DOHH2 (cell line): ENCODE results near the gene DENND1A.

ENCODE experiments used
- H3F3A ChIP-seq: fragments of 200-600 bp; sonication (generic), shearing (Covaris generic); 2 replicates; pipeline ENCODE4 v1.6.0; 2016; ENCODE audit warnings: antibody characterized with exemption, mild to moderate bottlenecking; ENCODE audit not compliant: control insufficient read depth, insufficient read depth
- H3K27ac ChIP-seq: fragments of 200-600 bp; sonication (generic); 2 replicates; pipeline ENCODE4 v1.5.1; 2014; ENCODE audit warnings: low read depth, mild to moderate bottlenecking, low read length, moderate library complexity
- H3K27me3 ChIP-seq: fragments of 200-600 bp; sonication (generic); 2 replicates; pipeline ENCODE4 v1.6.1; 2014; ENCODE audit warnings: mild to moderate bottlenecking, low read length, mixed read lengths; ENCODE audit not compliant: control insufficient read depth
- H3K36me3 ChIP-seq: fragments of 200-600 bp; sonication (generic); 2 replicates; pipeline ENCODE4 v1.6.1; 2014; ENCODE audit warnings: mild to moderate bottlenecking, low read length, moderate library complexity, mixed read lengths; ENCODE audit not compliant: control insufficient read depth
- H3K4me1 ChIP-seq: fragments of 200-600 bp; sonication (generic); 2 replicates; pipeline ENCODE4 v1.6.1; 2014; ENCODE audit warnings: mild to moderate bottlenecking, low read length, mixed read lengths; ENCODE audit not compliant: control insufficient read depth
- H3K4me2 ChIP-seq: fragments of 200-600 bp; sonication (generic); 2 replicates; pipeline ENCODE4 v1.6.0; 2014; ENCODE audit warnings: mild to moderate bottlenecking, low read length, moderate library complexity
- H3K4me3 ChIP-seq: fragments of 200-600 bp; sonication (generic); 2 replicates; pipeline ENCODE4 v1.5.1; 2014; ENCODE audit warnings: mild to moderate bottlenecking, low read length, mixed read lengths
- H3K79me2 ChIP-seq: fragments of 200-600 bp; sonication (generic); 2 replicates; pipeline ENCODE4 v1.6.1; 2014; ENCODE audit warnings: mild to moderate bottlenecking, low read length, mixed read lengths; ENCODE audit not compliant: control insufficient read depth
- H3K9me2 ChIP-seq: fragments of 200-600 bp; sonication (generic); replicated peaks from 2 replicates; pipeline ENCODE4 v1.6.1; 2014; ENCODE audit warnings: mild to moderate bottlenecking, low read length, mixed read lengths; ENCODE audit not compliant: control insufficient read depth
- H3K9me3 ChIP-seq: fragments of 200-600 bp; sonication (generic); 2 replicates; pipeline ENCODE4 v1.6.1; 2014; ENCODE audit warnings: antibody characterized with exemption, low read length, mixed read lengths; ENCODE audit not compliant: control insufficient read depth, insufficient read depth
- H4K20me1 ChIP-seq: fragments of 200-600 bp; sonication (generic); 2 replicates; pipeline ENCODE4 v1.6.0; 2014; ENCODE audit warnings: low read depth, mild to moderate bottlenecking, antibody characterized with exemption, low read length, moderate library complexity; ENCODE audit not compliant: control insufficient read depth, insufficient read depth
- EZH2phosphoT487 ChIP-seq: fragments of 200-600 bp; sonication (generic); IDR thresholded peaks from 2 replicates; pipeline ENCODE4 v1.6.1; 2017; ENCODE audit warnings: borderline replicate concordance, mild to moderate bottlenecking, antibody characterized with exemption, low read length, moderate library complexity, mixed read lengths
- TF ChIP-seq, protein P1 (sequence below): fragments of 200-600 bp; sonication (generic); IDR thresholded peaks from one replicate; pipeline ENCODE4 v1.5.1; 2014; ENCODE audit warnings: antibody characterized with exemption, mild to moderate bottlenecking, low read depth, low read length; ENCODE audit not compliant: poor library complexity, severe bottlenecking

Gene DENND1A

DNA sequence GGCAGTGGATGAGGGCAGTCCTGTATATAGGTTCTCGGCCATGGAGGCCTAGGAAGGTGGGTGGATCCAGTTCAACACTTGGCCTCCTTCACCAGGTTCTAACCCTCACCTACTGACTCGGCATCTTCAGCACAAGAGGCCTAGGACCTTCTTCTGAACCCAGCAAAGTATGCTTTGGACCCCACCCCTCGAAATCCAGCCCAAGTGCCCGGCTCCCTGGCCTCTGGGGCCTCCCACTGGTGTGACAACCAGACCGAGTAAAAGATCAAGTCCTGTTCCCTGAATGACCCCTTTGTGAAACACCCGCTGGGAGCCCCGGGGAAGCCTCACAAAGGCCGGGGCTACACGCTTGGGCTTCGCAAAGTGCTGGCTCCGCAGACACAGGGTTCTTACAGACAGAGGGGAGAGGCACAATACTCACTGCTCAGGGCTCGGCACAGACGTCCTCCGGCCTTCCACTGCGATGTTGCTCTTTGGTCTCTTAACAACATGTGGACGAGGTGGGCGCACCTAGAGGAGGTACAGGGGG lies 526.9 kb downstream of the DENND1A start:
- H4K20me1 ChIP-seq, result 0 out of 2 replicates have a peak, but pooled peaks cover 3% of the 10 kb centered on the region
- no peaks in the 10 kb centered on the region for H3F3A ChIP-seq
- H3K27me3 ChIP-seq, result no peaks in the 10 kb centered on the region
- no peaks in the 10 kb centered on the region for H3K79me2 ChIP-seq
- no peak overlapping the region for H3K27ac ChIP-seq
- H3K4me3 ChIP-seq, result no peak overlapping the region
- H3K9me2 ChIP-seq, result no peaks in the 10 kb centered on the region
- no peak overlapping the region for H3K4me2 ChIP-seq
- TF ChIP-seq, protein P1, sequence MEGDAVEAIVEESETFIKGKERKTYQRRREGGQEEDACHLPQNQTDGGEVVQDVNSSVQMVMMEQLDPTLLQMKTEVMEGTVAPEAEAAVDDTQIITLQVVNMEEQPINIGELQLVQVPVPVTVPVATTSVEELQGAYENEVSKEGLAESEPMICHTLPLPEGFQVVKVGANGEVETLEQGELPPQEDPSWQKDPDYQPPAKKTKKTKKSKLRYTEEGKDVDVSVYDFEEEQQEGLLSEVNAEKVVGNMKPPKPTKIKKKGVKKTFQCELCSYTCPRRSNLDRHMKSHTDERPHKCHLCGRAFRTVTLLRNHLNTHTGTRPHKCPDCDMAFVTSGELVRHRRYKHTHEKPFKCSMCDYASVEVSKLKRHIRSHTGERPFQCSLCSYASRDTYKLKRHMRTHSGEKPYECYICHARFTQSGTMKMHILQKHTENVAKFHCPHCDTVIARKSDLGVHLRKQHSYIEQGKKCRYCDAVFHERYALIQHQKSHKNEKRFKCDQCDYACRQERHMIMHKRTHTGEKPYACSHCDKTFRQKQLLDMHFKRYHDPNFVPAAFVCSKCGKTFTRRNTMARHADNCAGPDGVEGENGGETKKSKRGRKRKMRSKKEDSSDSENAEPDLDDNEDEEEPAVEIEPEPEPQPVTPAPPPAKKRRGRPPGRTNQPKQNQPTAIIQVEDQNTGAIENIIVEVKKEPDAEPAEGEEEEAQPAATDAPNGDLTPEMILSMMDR, result no peak
- TF ChIP-seq EZH2phosphoT487, result no peak
- no peaks in the 10 kb centered on the region for H3K9me3 ChIP-seq
- no peaks in the 10 kb centered on the region for H3K4me1 ChIP-seq
- H3K36me3 ChIP-seq, result no peaks in the 10 kb centered on the region

- Histone ChIP-seq H3K79me2 (no peaks in the 10 kb centered on the region), H4K20me1 (0 out of 2 replicates have a peak, but pooled peaks cover 3% of the 10 kb centered on the region), H3K36me3 (no peaks in the 10 kb centered on the region), H3K9me3 (no peaks in the 10 kb centered on the region), H3K4me3 (no peak overlapping the region), H3K4me2 (no peak overlapping the region), H3K27ac (no peak overlapping the region), H3K9me2 (no peaks in the 10 kb centered on the region), H3K4me1 (no peaks in the 10 kb centered on the region), H3K27me3 (no peaks in the 10 kb centered on the region), H3F3A (no peaks in the 10 kb centered on the region)
- TF ChIP-seq EZH2phosphoT487, result no peak
- TF ChIP-seq, protein P1, result peak; percentile 78
These were observed 527.9 kb downstream of the DENND1A start for GRCh38 chr9:123401879-123402513.

DNA sequence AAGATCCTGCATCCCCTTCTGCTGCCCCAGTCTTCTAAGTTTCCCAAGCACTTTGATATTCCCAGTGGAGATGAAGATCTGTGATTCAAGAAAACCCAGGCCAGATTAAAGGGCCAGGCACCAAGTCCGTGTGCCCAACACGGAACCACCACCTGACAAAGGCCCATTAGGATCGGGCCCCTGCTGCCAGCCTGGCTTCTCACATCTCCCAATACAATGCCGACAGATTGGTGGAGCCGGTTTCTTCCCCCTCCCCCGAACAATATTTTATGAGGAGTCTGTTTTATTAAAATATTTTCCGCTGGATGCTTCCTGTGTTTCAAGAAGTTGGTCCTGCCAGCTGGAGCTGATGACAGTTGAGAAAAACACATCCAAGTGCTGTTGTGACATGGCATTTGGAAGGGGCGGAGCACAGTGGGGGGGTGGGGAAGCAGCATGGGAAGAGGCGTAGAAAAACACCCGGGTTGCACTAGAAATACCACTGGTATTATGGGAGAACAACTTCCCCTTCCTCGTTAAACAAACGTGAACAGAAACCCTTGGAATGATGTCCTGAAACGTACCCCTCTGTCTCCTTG lies 528.9 kb downstream of the DENND1A start:
- Histone ChIP-seq H3F3A (no peaks in the 10 kb centered on the region), H3K4me2 (no peak overlapping the region), H3K4me3 (no peak overlapping the region), H3K4me1 (no peaks in the 10 kb centered on the region), H3K79me2 (no peaks in the 10 kb centered on the region), H3K27me3 (no peaks in the 10 kb centered on the region), H4K20me1 (0 out of 2 replicates have a peak, but pooled peaks cover 3% of the 10 kb centered on the region), H3K36me3 (no peaks in the 10 kb centered on the region), H3K9me2 (no peaks in the 10 kb centered on the region), H3K9me3 (no peaks in the 10 kb centered on the region), H3K27ac (no peak overlapping the region)
- TF ChIP-seq, protein P1, result no peak
- TF ChIP-seq EZH2phosphoT487, result no peak
